Retinal pigment epithelial cell (primary cell): ENCODE results near the gene KANSL3.
"Not testable (repeated sequence)": the region's sequence is repeated elsewhere in the genome, so short reads cannot be mapped to it uniquely, and the experiment has no call there.

ENCODE experiments used
- DNase-seq: peaks from one replicate; pipeline ENCODE4 v3.0.0-alpha.2; 2010; ENCODE audit warnings: low read depth
- H3K4me3 ChIP-seq: 2 replicates; pipeline ENCODE4 v1.5.1; 2011; ENCODE audit warnings: mild to moderate bottlenecking, low read length, control low read depth, moderate library complexity
- TF ChIP-seq, protein P1 (sequence below): conservative IDR thresholded peaks from 2 replicates; pipeline ENCODE4 v1.5.1; 2011; ENCODE audit warnings: low read depth, low read length, control low read depth, inconsistent platforms

The KANSL3 gene

DNA sequence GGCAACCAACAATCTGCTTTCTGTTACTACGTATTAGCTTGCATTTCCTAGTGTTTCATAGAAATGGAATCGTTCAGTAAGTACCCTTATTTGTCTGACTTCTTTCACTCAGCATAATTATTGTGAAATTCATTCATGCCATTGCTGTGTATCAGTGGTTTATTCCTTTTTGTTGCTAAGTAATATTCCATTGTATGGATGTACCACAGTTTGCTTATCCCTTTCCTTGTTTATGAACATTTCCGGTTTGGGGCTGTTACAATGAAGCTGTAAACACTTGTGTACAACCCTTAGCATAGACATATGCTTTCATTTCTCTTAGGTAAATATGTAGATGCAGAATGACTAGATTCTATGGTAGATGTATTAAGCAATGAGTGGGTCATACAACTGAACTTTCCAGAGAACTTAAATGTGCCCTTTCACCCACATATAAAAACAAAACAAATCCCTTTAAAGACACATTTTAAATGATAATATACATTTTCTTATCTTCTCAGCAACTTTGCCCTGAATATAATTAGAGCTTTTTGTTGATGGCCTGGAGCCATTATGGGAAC, 26.3 kb upstream of the KANSL3 start:
- no peak for DNase-seq
- H3K4me3 ChIP-seq = no peak overlapping the region
- TF ChIP-seq, protein P1, sequence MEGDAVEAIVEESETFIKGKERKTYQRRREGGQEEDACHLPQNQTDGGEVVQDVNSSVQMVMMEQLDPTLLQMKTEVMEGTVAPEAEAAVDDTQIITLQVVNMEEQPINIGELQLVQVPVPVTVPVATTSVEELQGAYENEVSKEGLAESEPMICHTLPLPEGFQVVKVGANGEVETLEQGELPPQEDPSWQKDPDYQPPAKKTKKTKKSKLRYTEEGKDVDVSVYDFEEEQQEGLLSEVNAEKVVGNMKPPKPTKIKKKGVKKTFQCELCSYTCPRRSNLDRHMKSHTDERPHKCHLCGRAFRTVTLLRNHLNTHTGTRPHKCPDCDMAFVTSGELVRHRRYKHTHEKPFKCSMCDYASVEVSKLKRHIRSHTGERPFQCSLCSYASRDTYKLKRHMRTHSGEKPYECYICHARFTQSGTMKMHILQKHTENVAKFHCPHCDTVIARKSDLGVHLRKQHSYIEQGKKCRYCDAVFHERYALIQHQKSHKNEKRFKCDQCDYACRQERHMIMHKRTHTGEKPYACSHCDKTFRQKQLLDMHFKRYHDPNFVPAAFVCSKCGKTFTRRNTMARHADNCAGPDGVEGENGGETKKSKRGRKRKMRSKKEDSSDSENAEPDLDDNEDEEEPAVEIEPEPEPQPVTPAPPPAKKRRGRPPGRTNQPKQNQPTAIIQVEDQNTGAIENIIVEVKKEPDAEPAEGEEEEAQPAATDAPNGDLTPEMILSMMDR = no peak

DNA sequence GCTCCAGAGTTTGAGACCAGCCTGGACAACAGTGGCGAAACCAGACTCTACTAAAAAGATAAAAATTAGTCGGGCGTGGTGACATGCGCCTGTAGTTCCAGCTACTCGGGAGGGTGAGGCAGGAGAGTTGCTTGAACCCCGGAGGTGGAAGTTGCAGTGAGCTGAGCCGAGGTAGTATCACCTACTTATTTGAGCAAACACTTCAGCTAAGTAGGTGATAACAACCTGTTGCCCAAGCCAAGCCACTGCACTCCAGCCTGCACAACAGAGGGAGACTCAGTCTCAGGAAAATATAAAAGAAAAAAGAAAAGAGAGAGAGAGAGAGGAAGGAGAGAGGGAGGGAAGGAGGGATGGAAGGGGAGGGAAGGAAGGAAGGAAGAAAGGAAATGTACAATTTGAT, 25.7 kb upstream of the KANSL3 start:
- TF ChIP-seq, protein P1 = no peak
- no peak for DNase-seq
- H3K4me3 ChIP-seq = no peak overlapping the region

DNA sequence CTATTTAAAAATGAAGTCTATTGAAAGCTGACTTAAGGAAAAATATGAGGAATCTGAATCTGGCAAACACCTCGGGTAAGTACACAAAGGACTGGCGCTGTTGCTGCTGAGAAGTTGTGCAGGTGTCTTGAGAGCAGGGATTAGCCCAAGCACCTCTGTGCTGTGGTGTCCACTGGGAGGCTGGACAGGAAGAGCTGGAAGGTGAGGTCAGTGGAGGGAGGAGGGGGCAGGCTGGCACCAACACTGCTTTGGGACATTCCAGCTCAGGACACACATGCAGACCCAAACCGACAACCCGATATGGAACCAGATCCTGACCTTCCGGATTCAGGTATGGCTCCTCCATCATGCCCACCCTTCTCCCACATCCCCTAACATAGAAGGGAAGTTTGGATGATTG, 25.1 kb upstream of the KANSL3 start:
- TF ChIP-seq, protein P1 = no peak
- H3K4me3 ChIP-seq = no peak overlapping the region
- DNase-seq = no peak

DNA sequence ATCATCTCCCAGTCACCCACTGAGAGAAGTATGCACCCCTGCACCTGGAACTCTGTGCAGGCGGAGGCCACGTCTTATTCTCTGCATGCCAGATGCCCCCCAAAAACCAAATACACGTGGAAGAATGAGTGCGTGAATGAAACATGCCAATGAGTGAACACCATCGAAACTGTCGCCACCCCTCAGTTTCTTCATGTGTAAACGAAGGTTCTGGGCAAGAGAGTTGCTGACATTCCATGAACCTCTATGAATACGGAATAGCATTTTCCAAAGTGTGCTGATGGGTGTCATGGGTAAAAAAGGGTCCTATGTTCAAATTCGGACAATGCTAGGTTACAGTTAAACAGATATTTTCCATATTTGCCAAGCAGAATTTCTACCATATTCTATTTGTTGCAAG, 24.2 kb upstream of the KANSL3 start:
- H3K4me3 ChIP-seq = no peak overlapping the region
- TF ChIP-seq, protein P1 = no peak
- DNase-seq = no peak

DNA sequence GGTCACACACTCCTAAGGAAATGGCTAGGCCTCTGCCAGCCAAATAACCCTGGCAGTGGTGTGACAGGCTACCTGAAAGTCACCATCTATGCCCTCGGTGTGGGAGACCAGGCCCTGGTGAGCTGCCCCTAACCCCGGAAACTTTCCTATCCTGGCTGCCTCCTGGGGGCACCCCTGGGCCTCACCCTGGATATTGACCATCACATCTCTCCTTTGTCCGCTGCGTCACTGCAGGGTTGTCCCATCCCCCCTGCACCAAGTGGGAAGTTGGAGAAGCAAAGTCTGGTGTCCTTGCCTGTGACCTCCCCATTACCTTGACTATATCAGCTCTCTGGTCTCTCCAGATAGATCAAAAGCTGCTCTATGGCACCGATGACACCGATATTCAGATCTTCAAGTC, 23.2 kb upstream of the KANSL3 start:
- DNase-seq = no peak

DNA sequence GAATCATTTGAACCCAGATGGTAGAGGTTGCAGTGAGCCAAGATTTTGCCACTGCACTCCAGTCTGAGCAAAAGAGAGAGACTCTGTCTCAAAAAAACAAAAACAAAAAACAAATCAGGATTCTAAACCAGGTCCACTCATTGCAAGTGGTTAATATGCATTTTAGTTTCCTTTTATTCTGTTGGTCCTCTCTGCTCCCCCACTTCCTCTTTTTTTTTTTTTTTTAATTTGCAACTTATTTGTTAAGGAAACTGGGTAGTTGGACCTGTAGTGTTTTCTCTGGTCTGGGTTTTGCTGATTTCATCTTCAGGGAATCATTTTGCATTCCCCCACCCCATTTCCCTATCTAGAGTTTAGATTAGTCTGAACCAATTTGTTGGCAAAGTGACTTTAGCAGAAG, 18.4 kb upstream of the KANSL3 start:
- no peak for DNase-seq
- TF ChIP-seq, protein P1 = no peak
- H3K4me3 ChIP-seq = no peak overlapping the region

More for the DNA sequence above, 23.2 kb upstream of the KANSL3 start:
- TF ChIP-seq, protein P1 = no peak
- no peak overlapping the region for H3K4me3 ChIP-seq

DNA sequence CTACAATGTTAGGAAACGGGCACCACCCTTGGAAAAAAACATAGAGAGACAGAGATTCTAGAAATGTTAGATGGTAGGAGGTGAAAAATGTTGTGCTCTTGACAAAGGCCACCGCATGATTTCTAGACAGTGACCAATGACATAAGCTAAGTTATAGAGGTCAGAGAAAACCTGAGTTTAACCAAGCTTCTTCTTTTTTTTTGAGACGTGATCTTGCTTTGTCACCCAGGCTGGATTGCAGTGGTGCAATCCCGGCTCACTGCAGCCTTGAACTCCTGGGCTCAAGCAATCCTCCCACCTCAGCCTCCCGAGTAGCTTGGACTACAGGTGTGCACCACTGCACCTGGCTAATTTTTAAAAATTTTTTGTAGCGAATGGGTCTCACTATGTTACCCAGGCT, 17.4 kb upstream of the KANSL3 start:
- H3K4me3 ChIP-seq = no peak overlapping the region
- no peak for DNase-seq
- TF ChIP-seq, protein P1 = no peak

DNA sequence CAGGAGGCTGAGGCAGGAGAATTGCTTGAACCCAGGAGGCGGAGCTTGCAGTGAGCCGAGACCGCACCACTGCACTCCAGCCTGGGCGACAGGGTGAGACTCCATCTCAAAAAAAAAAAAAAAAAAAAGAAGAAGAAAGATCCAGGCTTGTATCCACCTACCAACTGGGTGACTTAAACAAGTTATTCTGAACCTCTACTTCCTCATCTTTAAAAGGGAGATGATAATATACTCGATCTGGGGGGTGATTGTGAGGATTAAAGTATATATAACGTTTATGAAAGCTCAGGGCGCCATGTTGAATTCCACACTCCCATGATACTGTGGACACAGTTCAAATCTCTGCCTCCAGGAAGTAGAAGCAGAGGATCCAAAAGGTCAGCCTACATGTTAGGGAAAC, 16.7 kb upstream of the KANSL3 start:
- not testable (repeated sequence) for H3K4me3 ChIP-seq, DNase-seq
